Erythroblast (primary cell): ENCODE measurements around the gene EZH2.

ENCODE experiments used
- GATA1 ChIP-seq: IDR thresholded peaks from 2 replicates; pipeline ENCODE4 v1.6.1; 2011; ENCODE audit warnings: low read depth, mild to moderate bottlenecking, control low read depth, low read length, moderate library complexity
- POLR2A ChIP-seq: IDR thresholded peaks from 2 replicates; pipeline ENCODE4 v1.6.1; 2011; ENCODE audit warnings: mild to moderate bottlenecking, low read length

DNA sequence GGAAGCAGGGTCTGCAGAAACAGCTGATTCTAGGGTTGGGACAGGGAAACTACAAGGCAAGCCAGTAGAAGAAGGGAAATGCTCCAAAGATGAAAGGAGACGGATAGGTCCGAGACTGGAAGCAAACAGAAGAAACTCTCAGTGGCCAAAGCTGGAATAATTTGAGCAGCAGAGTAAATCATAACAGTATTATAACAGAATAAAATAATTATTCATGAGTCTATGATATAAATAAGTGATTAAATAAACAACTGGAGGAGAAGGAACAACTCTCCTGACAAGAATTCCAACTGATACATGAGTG, 27.6 kb downstream of the EZH2 start:
- TF ChIP-seq POLR2A (no peak), GATA1 (no peak)
